HG03457 (cell line): Measurements from ENCODE around the gene SLCO1C1.
"Not testable (repeated sequence)": the region's sequence is repeated elsewhere in the genome, so short reads cannot be mapped to it uniquely, and the experiment has no call there.

Experiments
- ATAC-seq: cut with Tn5 transposase; IDR thresholded peaks from one replicate; pipeline ENCODE4 v1.9.1; 2021; ENCODE audit warnings: moderate number of reproducible peaks; ENCODE audit not compliant: unreplicated experiment

The SLCO1C1 gene

GRCh38 chr12:20695232-20695631 is at the start of gene SLCO1C1:
Gene SLCO1C1, plus strand, starts transcription at chr12:20695332. Its CDS starts 4,245 bp downstream, at chr12:20699577.
- ATAC-seq, result no peak

- no peak for ATAC-seq
Observed at GRCh38 chr12:20646239-20646827, 48.8 kb upstream of the SLCO1C1 start.

DNA sequence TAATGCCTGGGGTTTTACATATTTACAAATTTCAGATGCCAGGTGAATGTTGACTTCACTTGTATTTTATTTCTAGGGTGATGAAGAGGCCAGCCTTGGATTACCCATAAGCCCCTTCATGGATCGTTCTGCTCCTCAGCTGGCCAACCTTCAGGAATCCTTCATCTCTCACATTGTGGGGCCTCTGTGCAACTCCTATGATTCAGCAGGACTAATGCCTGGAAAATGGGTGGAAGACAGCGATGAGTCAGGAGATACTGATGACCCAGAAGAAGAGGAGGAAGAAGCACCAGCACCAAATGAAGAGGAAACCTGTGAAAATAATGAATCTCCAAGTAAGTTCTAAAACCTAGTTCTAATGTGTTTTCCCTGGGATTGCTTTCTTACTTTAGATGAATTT is 41.3 kb upstream of the SLCO1C1 start:
- no peak for ATAC-seq

DNA sequence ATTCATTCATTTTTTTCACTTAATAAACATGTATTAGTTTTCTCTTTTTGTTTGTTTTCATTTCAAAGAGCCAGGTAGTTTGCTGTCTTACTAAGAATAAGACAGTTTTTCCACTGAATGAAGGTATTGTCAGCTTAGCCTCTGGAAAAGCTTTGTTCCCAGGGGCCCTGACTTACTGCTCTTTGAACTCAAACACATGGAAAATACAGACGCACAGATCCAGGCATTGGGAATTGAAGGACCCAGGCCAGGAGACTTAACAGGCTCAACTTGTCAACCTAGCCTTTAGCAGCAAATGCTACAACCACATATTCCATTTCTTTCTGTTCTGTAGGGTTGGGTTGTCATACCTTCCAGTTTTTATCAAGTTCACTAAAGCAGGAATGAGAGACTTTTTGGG is 38.5 kb upstream of the SLCO1C1 start:
- no peak for ATAC-seq

DNA sequence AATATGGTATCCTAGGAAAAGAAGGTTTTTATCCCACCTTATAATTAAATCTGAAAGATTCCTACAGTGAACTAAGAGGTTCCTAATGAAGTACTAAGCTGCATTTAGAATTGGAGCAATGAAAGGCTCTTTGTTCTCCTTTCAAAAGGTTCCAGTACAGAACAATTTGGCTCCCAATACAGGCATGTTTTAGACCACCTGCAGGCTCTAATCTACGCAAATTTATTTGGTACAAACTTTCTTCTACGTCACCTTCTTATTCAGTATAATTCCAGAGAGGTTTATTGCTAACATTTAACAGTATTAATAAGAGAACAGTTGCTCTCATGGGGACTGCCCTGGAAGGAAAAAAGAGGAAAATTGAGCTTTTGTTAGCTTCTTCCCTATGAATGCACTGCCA is 37.6 kb upstream of the SLCO1C1 start:
- ATAC-seq, result no peak

- no peak for ATAC-seq
Observed at GRCh38 chr12:20681334-20681733, 13.8 kb upstream of the SLCO1C1 start.

GRCh38 chr12:20696181-20696905 is 1.2 kb downstream of the SLCO1C1 start:
- ATAC-seq, result no peak

GRCh38 chr12:20701106-20701505 is 6.0 kb downstream of the SLCO1C1 start:
- ATAC-seq, result no peak

- ATAC-seq, result no peak
Observed at GRCh38 chr12:20704860-20705259, 9.7 kb downstream of the SLCO1C1 start.

DNA sequence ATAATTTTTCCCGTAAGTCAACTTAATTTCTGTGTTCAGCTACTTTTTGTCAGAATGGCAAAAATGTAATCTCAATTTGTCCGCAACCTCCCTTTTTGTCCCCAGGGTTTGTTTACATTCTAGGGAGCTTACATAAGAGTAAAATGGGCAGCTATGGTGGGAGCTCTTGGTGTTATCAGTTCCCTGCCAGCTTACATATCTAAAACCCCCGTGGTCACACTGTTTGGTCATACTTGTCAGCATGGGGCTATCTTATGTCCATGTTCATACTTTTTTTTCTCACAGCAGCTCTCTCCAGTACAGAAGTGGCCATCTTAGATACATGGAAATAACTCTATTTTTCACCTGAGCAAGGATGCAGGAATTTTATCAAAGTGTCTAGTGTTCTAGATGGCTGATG is 16.7 kb downstream of the SLCO1C1 start:
- ATAC-seq, result no peak

- ATAC-seq, result no peak
Observed at GRCh38 chr12:20716037-20716436, 20.9 kb downstream of the SLCO1C1 start.

DNA sequence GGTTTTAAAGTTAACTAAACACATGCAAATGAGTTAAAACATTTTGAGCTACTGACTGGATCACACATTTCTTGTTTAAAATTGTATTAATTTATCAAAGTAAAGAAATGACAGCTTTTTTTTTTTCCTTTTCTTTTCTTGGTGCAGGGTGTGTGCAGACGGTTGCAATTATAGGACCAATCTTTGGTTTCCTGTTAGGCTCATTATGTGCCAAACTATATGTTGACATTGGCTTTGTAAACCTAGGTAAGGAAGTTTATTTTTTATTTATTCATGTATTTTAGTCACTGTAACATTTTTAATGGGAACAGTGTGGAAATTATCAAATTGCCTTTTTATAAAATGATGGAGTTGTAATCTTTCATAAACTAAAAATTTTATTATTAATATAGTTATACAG is 21.9 kb downstream of the SLCO1C1 start:
- no peak for ATAC-seq

DNA sequence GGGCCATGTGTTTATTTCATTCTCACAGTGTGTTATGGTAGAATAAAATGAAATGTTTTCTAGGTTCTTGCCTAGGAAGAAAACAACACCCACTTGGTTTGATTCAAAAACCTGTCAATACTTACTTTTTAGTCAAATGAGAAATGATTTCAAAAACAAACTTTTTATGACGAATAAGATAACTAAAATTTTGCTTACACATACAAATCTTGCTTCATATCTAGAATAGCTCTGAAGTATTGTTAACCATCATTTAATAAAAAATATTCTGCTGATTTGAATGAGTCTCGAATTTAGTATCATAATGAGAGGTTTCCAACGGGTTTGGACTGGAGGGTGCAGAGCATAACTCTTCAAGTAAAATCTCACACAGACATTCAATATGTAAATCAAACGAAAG is 23.2 kb downstream of the SLCO1C1 start:
- ATAC-seq, result no peak

- ATAC-seq, result no peak
Observed at GRCh38 chr12:20722142-20722541, 27.0 kb downstream of the SLCO1C1 start.

DNA sequence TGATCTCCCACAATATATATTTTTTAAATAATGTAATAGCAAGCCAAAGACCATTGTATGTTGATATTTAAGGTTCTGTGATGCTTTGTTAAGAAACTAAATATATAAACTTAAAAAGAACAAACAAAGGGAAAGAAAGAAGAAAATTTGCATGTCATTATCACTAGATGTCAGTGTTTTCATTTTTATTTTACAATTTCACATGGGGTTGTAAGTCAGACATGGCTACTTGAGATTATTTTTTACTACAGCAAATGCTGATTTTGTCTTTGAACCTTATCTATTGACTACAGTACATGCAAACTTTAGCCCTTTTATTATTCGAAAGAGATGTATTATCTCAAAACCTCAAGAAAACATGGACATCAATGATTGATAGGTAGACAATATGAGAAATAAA is 36.1 kb downstream of the SLCO1C1 start:
- no peak for ATAC-seq

GRCh38 chr12:20740972-20741371 is 45.8 kb downstream of the SLCO1C1 start:
- no peak for ATAC-seq

GRCh38 chr12:20748198-20748597 is 53.1 kb downstream of the SLCO1C1 start:
- no peak for ATAC-seq

DNA sequence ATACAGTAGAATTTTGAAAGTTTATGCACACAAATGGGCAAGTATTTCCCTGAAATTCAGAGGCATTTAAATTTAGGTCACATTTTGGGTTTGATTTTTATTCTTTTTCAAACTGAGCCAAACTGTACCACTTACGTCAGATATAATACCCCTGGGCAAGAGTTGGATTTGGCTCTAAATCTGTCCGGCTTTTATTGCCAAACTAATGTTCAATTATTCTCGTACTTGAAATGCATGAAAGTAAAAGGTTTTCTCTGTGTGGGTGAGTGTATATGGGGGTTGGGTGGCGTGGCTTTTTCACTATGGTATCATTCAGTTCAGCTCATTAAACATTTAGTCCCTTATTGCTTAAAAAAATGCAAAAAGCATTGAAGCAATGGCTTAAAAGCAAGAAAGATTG is 55.9 kb downstream of the SLCO1C1 start:
- no peak for ATAC-seq

DNA sequence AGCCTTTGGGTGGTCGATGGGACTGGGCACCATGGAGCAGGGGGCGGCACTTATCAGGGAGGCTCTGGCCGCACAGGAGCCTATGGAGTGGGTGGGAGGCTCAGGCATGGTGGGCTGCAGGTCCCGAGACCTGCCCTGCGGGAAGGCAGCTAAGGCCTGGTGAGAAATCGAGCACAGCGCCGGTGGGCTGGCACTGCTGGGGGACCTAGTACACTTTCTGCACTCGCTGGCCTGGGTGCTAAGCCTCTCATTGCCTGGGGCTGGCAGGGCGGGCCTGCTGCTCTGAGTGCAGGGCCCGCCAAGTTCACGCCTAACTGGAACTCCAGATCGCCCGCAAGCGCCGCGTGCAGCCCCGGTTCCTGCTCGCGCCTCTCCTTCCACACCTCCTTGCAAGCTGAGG is 82.3 kb downstream of the SLCO1C1 start:
- no peak for ATAC-seq

DNA sequence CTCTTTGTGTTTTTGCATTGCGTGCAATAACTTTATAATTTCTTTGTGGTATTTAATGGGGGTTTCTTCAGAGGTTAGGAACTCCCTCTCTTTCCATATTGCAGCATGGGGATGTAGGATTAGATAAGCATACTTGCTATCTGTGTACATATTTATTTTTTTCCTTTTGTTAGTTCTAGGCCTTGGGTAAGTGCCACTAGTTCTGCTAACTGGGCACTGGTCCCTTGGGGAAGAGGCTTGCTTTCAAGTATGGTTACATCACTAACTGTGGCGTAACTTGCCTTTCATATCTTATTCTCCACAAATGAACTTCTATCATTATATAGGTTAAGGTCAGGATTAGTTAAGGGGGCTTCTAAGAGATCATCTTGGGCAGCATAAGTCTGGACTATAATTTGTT is 83.8 kb downstream of the SLCO1C1 start:
- no peak for ATAC-seq

GRCh38 chr12:20779971-20780370 is 84.8 kb downstream of the SLCO1C1 start:
- not testable (repeated sequence) for ATAC-seq

DNA sequence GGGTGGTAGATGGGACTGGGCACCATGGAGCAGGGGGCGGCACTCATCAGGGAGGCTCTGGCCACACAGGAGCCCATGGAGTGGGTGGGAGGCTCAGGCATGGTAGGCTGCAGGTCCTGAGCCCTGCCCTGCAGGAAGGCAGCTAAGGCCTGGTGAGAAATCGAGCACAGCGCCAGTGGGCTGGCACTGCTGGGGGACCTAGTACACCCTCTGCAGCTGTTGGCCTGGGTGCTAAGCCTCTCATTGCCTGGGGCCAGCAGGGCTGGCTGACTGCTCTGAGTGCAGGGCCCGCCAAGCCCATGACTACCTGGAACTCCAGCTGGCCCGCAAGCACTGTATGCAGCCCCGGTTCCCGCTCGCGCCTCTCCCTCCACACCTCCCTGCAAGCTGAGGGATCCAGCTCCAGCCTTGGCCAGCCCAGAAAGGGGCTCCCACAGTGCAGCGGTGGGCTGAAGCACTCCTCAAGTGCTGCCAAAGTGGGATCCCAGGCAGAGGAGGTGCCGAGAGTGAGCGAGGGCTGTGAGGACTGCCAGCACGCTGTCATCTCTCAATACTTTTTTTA is 88.7 kb downstream of the SLCO1C1 start:
- ATAC-seq, result not testable (repeated sequence)
